OCI-LY7 (cell line): ENCODE measurements around the gene HSF2. TPM values are rescaled to one million over a fixed set of nuclear protein-coding genes. Genes with fewer than 3 reads are reported as not detected.

Source experiments
- BruUV-seq: library from RNA; stranded (reverse); fragments of 400-500 nt; replicated peaks from 2 replicates; lab custom pipeline; 2021; lab: Mats Ljungman, UMichigan
- CTCF ChIA-PET: fragments of 300-600 bp; sonication (Branson Sonifier 250); formaldehyde crosslinking; loops from one replicate; lab custom pipeline; 2022; ENCODE audit warnings: antibody characterized with exemption; ENCODE audit not compliant: unreplicated experiment; lab: Charles Lee
- POLR2A ChIA-PET: fragments of 300-600 bp; sonication (Branson Sonifier 250); formaldehyde crosslinking; loops from one replicate; lab custom pipeline; 2022; ENCODE audit warnings: antibody characterized with exemption; lab: Charles Lee
- DNase-seq: peaks from one replicate; pipeline ENCODE4 v3.0.0-alpha.2; 2015; ENCODE audit warnings: low spot score
- H2AFZ ChIP-seq: fragments of 200-600 bp; sonication (generic), shearing (Covaris generic); 2 replicates; pipeline ENCODE4 v1.6.1; 2014; ENCODE audit warnings: mild to moderate bottlenecking, antibody characterized with exemption, low read length, moderate library complexity
- H3K27ac ChIP-seq: fragments of 200-600 bp; sonication (generic); 2 replicates; pipeline ENCODE4 v1.5.1; 2014; ENCODE audit warnings: mixed run types, low read depth, mild to moderate bottlenecking, moderate library complexity, low read length, inconsistent platforms; ENCODE audit not compliant: poor library complexity, severe bottlenecking
- H3K36me3 ChIP-seq: fragments of 200-600 bp; sonication (generic); 2 replicates; pipeline ENCODE4 v1.6.1; 2014; ENCODE audit warnings: mild to moderate bottlenecking, antibody characterized with exemption, low read length, moderate library complexity, mixed read lengths; ENCODE audit not compliant: insufficient read depth
- H3K4me1 ChIP-seq: fragments of 200-600 bp; sonication (generic); 2 replicates; pipeline ENCODE4 v1.5.1; 2014; ENCODE audit warnings: mild to moderate bottlenecking, low read length; ENCODE audit not compliant: insufficient read depth, poor library complexity, severe bottlenecking
- H3K4me2 ChIP-seq: fragments of 200-600 bp; sonication (generic); 2 replicates; pipeline ENCODE4 v1.6.1; 2014; ENCODE audit warnings: mild to moderate bottlenecking, low read length
- H3K4me3 ChIP-seq: fragments of 200-600 bp; sonication (generic); 2 replicates; pipeline ENCODE4 v1.5.1; 2014; ENCODE audit warnings: mild to moderate bottlenecking, low read depth, low read length; ENCODE audit not compliant: poor library complexity, severe bottlenecking
- H3K79me2 ChIP-seq: fragments of 200-600 bp; sonication (generic); 2 replicates; pipeline ENCODE4 v1.6.1; 2016; ENCODE audit warnings: low read depth, mild to moderate bottlenecking, low read length, moderate library complexity, mixed read lengths; ENCODE audit not compliant: insufficient read depth
- H3K9me2 ChIP-seq: fragments of 200-600 bp; sonication (generic); 2 replicates; pipeline ENCODE4 v1.6.1; 2016; ENCODE audit warnings: mild to moderate bottlenecking, low read length, mixed read lengths; ENCODE audit not compliant: insufficient read depth
- H3K9me3 ChIP-seq: fragments of 200-600 bp; sonication (generic); 2 replicates; pipeline ENCODE4 v1.6.1; 2014; ENCODE audit warnings: mild to moderate bottlenecking, mixed run types, low read length, mixed read lengths
- H4K20me1 ChIP-seq: fragments of 200-600 bp; sonication (generic); 2 replicates; pipeline ENCODE4 v1.6.1; 2014; ENCODE audit warnings: mild to moderate bottlenecking, antibody characterized with exemption, low read length, moderate library complexity, mixed read lengths; ENCODE audit not compliant: insufficient read depth
- EZH2phosphoT487 ChIP-seq: fragments of 200-600 bp; sonication (generic); IDR thresholded peaks from 2 replicates; pipeline ENCODE4 v1.6.1; 2018; ENCODE audit warnings: low read depth, borderline replicate concordance, mild to moderate bottlenecking, mixed run types, antibody characterized with exemption, low read length, moderate library complexity, mixed read lengths
- intact Hi-C: fragments of 100-400 bp; cut with micrococcal nuclease; formaldehyde crosslinking; loops from one replicate; pipeline ENCODE4 v1.10.0; 2022; ENCODE audit not compliant: unreplicated experiment
- total RNA-seq, 2 experiments: library from RNA; depleted of rRNA in 1 of 2; stranded (reverse); fragments of >200 nt in 1 of 2; shearing (Covaris generic) in 1 of 2; gene quantifications; 2 replicates each; pipeline ENCODE4 v1.2.3, GENCODE V29; 2014 to 2022
- TF ChIP-seq, protein P1 (sequence below): fragments of 200-600 bp; sonication (generic); conservative IDR thresholded peaks from 2 replicates; pipeline ENCODE4 v1.5.1; 2014; ENCODE audit warnings: mild to moderate bottlenecking, antibody characterized with exemption, low read length, moderate library complexity, mixed read lengths

Gene HSF2
- total RNA-seq, 2 experiments from 2014 or later: 12.1 to 29.6 TPM

DNA sequence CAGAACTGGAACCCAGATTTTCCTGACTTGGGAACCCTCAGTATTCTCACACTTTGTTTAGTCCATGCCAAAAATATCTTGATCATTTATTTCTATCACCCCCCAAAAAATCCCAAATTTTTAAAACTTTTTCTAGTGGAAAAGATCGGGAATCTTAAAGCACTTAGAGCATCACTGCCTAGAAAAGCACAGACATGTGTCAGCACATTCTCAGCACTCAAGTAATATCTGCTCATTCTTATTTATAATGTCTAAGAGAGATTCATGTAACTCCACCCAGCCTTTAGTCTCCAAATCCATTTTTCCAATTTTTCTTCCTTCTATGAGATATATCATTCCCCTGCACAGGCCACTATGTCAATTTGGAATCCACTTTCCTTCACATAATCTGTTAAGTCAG is 29.9 kb upstream of the HSF2 start:
- Histone ChIP-seq H3K27ac (no peak overlapping the region), H3K9me2 (no peaks in the 10 kb centered on the region), H4K20me1 (no peaks in the 10 kb centered on the region), H3K4me2 (no peak overlapping the region), H3K4me3 (no peak overlapping the region), H3K9me3 (no peaks in the 10 kb centered on the region), H3K79me2 (no peaks in the 10 kb centered on the region), H3K4me1 (no peaks in the 10 kb centered on the region), H3K36me3 (no peaks in the 10 kb centered on the region), H2AFZ (no peak overlapping the region)
- TF ChIP-seq, protein P1, sequence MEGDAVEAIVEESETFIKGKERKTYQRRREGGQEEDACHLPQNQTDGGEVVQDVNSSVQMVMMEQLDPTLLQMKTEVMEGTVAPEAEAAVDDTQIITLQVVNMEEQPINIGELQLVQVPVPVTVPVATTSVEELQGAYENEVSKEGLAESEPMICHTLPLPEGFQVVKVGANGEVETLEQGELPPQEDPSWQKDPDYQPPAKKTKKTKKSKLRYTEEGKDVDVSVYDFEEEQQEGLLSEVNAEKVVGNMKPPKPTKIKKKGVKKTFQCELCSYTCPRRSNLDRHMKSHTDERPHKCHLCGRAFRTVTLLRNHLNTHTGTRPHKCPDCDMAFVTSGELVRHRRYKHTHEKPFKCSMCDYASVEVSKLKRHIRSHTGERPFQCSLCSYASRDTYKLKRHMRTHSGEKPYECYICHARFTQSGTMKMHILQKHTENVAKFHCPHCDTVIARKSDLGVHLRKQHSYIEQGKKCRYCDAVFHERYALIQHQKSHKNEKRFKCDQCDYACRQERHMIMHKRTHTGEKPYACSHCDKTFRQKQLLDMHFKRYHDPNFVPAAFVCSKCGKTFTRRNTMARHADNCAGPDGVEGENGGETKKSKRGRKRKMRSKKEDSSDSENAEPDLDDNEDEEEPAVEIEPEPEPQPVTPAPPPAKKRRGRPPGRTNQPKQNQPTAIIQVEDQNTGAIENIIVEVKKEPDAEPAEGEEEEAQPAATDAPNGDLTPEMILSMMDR: no peak
- no peak for TF ChIP-seq EZH2phosphoT487
- no TSS peak for BruUV-seq
- DNase-seq: no peak
- CTCF ChIA-PET: no interaction called here
- intact Hi-C loops: no loop called here
- POLR2A ChIA-PET: no interaction called here

DNA sequence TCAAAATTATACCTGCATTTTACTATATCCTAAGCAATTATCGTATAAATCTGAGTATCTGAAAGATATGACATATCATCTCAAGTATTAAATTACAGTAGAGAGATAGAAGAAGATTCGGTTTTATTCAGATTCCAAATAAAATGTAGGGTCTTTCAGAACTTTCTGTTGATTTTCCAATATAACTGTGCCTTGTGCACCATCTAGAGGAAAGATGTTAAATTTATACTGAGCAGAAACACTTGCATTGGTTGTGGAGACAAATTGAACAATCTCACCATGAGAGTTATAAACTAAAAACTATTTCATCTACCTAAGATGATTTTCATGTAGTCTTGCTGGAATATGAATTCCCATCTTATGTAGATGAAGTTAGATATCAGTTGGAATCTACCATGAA is 26.8 kb upstream of the HSF2 start:
- Histone ChIP-seq H3K4me2 (no peak overlapping the region), H3K36me3 (no peaks in the 10 kb centered on the region), H3K27ac (no peak overlapping the region), H3K4me3 (no peak overlapping the region), H2AFZ (no peak overlapping the region), H3K9me3 (no peaks in the 10 kb centered on the region), H4K20me1 (no peaks in the 10 kb centered on the region), H3K4me1 (no peaks in the 10 kb centered on the region), H3K9me2 (no peaks in the 10 kb centered on the region), H3K79me2 (no peaks in the 10 kb centered on the region)
- POLR2A ChIA-PET: no interaction called here
- TF ChIP-seq EZH2phosphoT487: no peak
- TF ChIP-seq, protein P1: peak; percentile 53
- intact Hi-C loops: no loop called here
- CTCF ChIA-PET: no interaction called here
- BruUV-seq: no TSS peak
- DNase-seq: no peak

DNA sequence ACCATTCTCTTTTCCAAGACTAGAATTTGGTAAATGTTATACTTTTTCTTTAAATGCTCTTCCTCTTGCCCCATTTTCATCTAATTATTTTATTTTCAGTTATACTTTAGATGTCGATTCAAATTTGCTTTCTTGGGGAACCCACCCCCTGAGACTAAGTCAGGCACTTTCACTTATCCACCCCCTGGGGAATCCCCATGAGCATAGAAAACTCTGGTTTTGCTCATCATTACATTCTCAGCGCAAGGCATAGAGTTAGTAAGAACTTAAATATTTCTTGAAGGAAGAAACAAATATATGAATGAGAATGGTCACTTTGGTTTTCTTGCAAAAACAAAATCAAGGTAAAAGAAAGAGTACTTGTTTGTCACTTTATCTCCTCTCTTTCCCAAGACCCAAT is 25.1 kb upstream of the HSF2 start:
- Histone ChIP-seq H3K36me3 (no peaks in the 10 kb centered on the region), H3K9me3 (no peaks in the 10 kb centered on the region), H3K4me1 (no peaks in the 10 kb centered on the region), H3K79me2 (no peaks in the 10 kb centered on the region), H3K9me2 (no peaks in the 10 kb centered on the region), H3K27ac (no peak overlapping the region), H3K4me3 (no peak overlapping the region), H2AFZ (no peak overlapping the region), H3K4me2 (no peak overlapping the region), H4K20me1 (no peaks in the 10 kb centered on the region)
- no peak for DNase-seq
- TF ChIP-seq, protein P1: no peak
- TF ChIP-seq EZH2phosphoT487: no peak
- intact Hi-C loops: no loop called here
- POLR2A ChIA-PET: no interaction called here
- BruUV-seq: no TSS peak
- CTCF ChIA-PET: no interaction called here
